Parathyroid adenoma (tissue), 2 donors: ENCODE data around the gene ACTR5.

Source experiments
- H2AFZ ChIP-seq: fragments of 300-600 bp; sonication (generic); one replicate; pipeline ENCODE4 v1.7.0; 2017; ENCODE audit warnings: antibody characterized with exemption, mild to moderate bottlenecking
- H3K27ac ChIP-seq: fragments of 300-600 bp; sonication (generic); one replicate; pipeline ENCODE4 v1.7.0; 2017
- H3K27me3 ChIP-seq: fragments of 300-600 bp; sonication (generic); one replicate; pipeline ENCODE4 v1.7.0; 2017; ENCODE audit warnings: low read length; ENCODE audit not compliant: control insufficient read depth, insufficient read depth
- H3K36me3 ChIP-seq: fragments of 300-600 bp; sonication (generic); one replicate; pipeline ENCODE4 v1.7.0; 2017; ENCODE audit warnings: low read length; ENCODE audit not compliant: control insufficient read depth, insufficient read depth
- H3K4me1 ChIP-seq: fragments of 300-600 bp; sonication (generic); one replicate; pipeline ENCODE4 v1.7.0; 2017; ENCODE audit warnings: control low read depth
- H3K4me2 ChIP-seq: fragments of 300-600 bp; sonication (generic); one replicate; pipeline ENCODE4 v1.7.0; 2017; ENCODE audit warnings: low read length
- H3K4me3 ChIP-seq: fragments of 300-600 bp; sonication (generic); one replicate; pipeline ENCODE4 v1.7.0; 2017; ENCODE audit warnings: low read depth, low read length
- H3K79me2 ChIP-seq: fragments of 300-600 bp; sonication (generic); one replicate; pipeline ENCODE4 v1.7.0; 2017; ENCODE audit warnings: control low read depth
- H3K9ac ChIP-seq: fragments of 300-600 bp; sonication (generic); one replicate; pipeline ENCODE4 v1.7.0; 2017; ENCODE audit warnings: mild to moderate bottlenecking
- H3K9me3 ChIP-seq: fragments of 300-600 bp; sonication (generic); one replicate; pipeline ENCODE4 v1.7.0; 2017; ENCODE audit warnings: low read length; ENCODE audit not compliant: control insufficient read depth
- CTCF ChIP-seq: fragments of 300-600 bp; sonication (generic); IDR thresholded peaks from one replicate; pipeline ENCODE4 v1.7.0; 2017; ENCODE audit warnings: antibody characterized with exemption, mild to moderate bottlenecking
- donor health status: primary hyperparathyroidism.

Gene ACTR5

GRCh38 chr20:38704136-38704535 lies 44.1 kb upstream of the ACTR5 start:
- H3K27me3 ChIP-seq, result no peaks in the 10 kb centered on the region
- H3K4me3 ChIP-seq, result no peak overlapping the region
- H3K4me1 ChIP-seq, result no peaks in the 10 kb centered on the region
- no peak for TF ChIP-seq CTCF
- H3K9ac ChIP-seq, result no peak overlapping the region
- no peaks in the 10 kb centered on the region for H3K36me3 ChIP-seq
- no peak overlapping the region for H3K27ac ChIP-seq
- no peak overlapping the region for H3K4me2 ChIP-seq
- no peak overlapping the region for H2AFZ ChIP-seq
- H3K79me2 ChIP-seq, result no peaks in the 10 kb centered on the region
- H3K9me3 ChIP-seq, result no peaks in the 10 kb centered on the region

GRCh38 chr20:38706509-38706908 lies 41.8 kb upstream of the ACTR5 start:
- TF ChIP-seq CTCF, result no peak
- Histone ChIP-seq H3K4me1 (no peaks in the 10 kb centered on the region), H3K4me2 (no peak overlapping the region), H3K9me3 (no peaks in the 10 kb centered on the region), H2AFZ (no peak overlapping the region), H3K36me3 (no peaks in the 10 kb centered on the region), H3K27me3 (no peaks in the 10 kb centered on the region), H3K79me2 (no peaks in the 10 kb centered on the region), H3K27ac (no peak overlapping the region), H3K9ac (no peak overlapping the region), H3K4me3 (no peak overlapping the region)

GRCh38 chr20:38714308-38714707 lies 34.0 kb upstream of the ACTR5 start:
- Histone ChIP-seq H3K9ac (no peak overlapping the region), H3K79me2 (no peaks in the 10 kb centered on the region), H3K4me1 (no peaks in the 10 kb centered on the region), H3K27me3 (no peaks in the 10 kb centered on the region), H3K9me3 (no peaks in the 10 kb centered on the region), H3K27ac (no peak overlapping the region), H3K4me3 (no peak overlapping the region), H3K4me2 (no peak overlapping the region), H3K36me3 (no peaks in the 10 kb centered on the region), H2AFZ (no peak overlapping the region)
- TF ChIP-seq CTCF, result no peak

GRCh38 chr20:38715646-38716045 lies 32.6 kb upstream of the ACTR5 start:
- Histone ChIP-seq H3K9ac (no peak overlapping the region), H3K4me2 (no peak overlapping the region), H3K27ac (no peak overlapping the region), H2AFZ (no peak overlapping the region), H3K4me3 (no peak overlapping the region), H3K79me2 (no peaks in the 10 kb centered on the region), H3K4me1 (no peaks in the 10 kb centered on the region), H3K9me3 (no peaks in the 10 kb centered on the region), H3K27me3 (no peaks in the 10 kb centered on the region), H3K36me3 (no peaks in the 10 kb centered on the region)
- no peak for TF ChIP-seq CTCF

- no peak overlapping the region for H3K9ac ChIP-seq
- H2AFZ ChIP-seq, result no peak overlapping the region
- no peak overlapping the region for H3K4me2 ChIP-seq
- H3K4me3 ChIP-seq, result no peak overlapping the region
- H3K79me2 ChIP-seq, result no peaks in the 10 kb centered on the region
- no peak overlapping the region for H3K27ac ChIP-seq
- H3K27me3 ChIP-seq, result peaks cover 18% of the 10 kb centered on the region
- no peak for TF ChIP-seq CTCF
- no peaks in the 10 kb centered on the region for H3K36me3 ChIP-seq
- H3K4me1 ChIP-seq, result no peaks in the 10 kb centered on the region
- no peaks in the 10 kb centered on the region for H3K9me3 ChIP-seq
Measured at GRCh38 chr20:38722683-38723016, 25.6 kb upstream of the ACTR5 start.
